HUES64 (cell line): ENCODE results near the gene CUEDC1.
A peak's percentile ranks its signal among the peaks of the same experiment; 100 is the strongest.

Experiments used
- H3K27ac ChIP-seq: 2 replicates; pipeline ENCODE4 v1.7.0; 2013; ENCODE audit warnings: low read depth, low read length, inconsistent platforms
- H3K27me3 ChIP-seq: 2 replicates; pipeline ENCODE4 v1.6.1; 2013; ENCODE audit warnings: mild to moderate bottlenecking, low read length; ENCODE audit not compliant: insufficient read depth
- H3K36me3 ChIP-seq: 2 replicates; pipeline ENCODE4 v1.6.1; 2013; ENCODE audit warnings: mild to moderate bottlenecking, low read length; ENCODE audit not compliant: insufficient read depth
- H3K4me1 ChIP-seq: 2 replicates; pipeline ENCODE4 v1.6.1; 2013; ENCODE audit warnings: mild to moderate bottlenecking, low read length, moderate library complexity; ENCODE audit not compliant: insufficient read depth
- H3K4me3 ChIP-seq: 2 replicates; pipeline ENCODE4 v1.5.1; 2013; ENCODE audit warnings: mild to moderate bottlenecking, low read length, moderate library complexity
- H3K9ac ChIP-seq: 2 replicates; pipeline ENCODE4 v1.6.1; 2013; ENCODE audit warnings: mild to moderate bottlenecking, low read depth, low read length
- H3K9me3 ChIP-seq: 2 replicates; pipeline ENCODE4 v1.6.1; 2013; ENCODE audit warnings: low read depth, low read length; ENCODE audit not compliant: insufficient read depth
- WGBS: fragments of 150-250, 120-280 bp; methylation state at CpG from one replicate; pipeline ENCODE4 v1.1.7; 2013; ENCODE audit warnings: missing lambda C conversion rate; 5-methylcytosine and 5-hydroxymethylcytosine counted together

Gene CUEDC1

GRCh38 chr17:57889892-57890856 lies 65.0 kb downstream of the CUEDC1 start:
- Histone ChIP-seq H3K9me3 (no peaks in the 10 kb centered on the region), H3K27me3 (no peaks in the 10 kb centered on the region), H3K4me3 (no peak overlapping the region), H3K9ac (no peak overlapping the region), H3K36me3 (no peaks in the 10 kb centered on the region), H3K4me1 (peaks cover 12% of the 10 kb centered on the region), H3K27ac (no peak overlapping the region)
- 82% methylated on average over 11 of the region's 11 CpGs for WGBS

GRCh38 chr17:57889252-57889651 lies 66.0 kb downstream of the CUEDC1 start:
- no peaks in the 10 kb centered on the region for H3K27me3 ChIP-seq

DNA sequence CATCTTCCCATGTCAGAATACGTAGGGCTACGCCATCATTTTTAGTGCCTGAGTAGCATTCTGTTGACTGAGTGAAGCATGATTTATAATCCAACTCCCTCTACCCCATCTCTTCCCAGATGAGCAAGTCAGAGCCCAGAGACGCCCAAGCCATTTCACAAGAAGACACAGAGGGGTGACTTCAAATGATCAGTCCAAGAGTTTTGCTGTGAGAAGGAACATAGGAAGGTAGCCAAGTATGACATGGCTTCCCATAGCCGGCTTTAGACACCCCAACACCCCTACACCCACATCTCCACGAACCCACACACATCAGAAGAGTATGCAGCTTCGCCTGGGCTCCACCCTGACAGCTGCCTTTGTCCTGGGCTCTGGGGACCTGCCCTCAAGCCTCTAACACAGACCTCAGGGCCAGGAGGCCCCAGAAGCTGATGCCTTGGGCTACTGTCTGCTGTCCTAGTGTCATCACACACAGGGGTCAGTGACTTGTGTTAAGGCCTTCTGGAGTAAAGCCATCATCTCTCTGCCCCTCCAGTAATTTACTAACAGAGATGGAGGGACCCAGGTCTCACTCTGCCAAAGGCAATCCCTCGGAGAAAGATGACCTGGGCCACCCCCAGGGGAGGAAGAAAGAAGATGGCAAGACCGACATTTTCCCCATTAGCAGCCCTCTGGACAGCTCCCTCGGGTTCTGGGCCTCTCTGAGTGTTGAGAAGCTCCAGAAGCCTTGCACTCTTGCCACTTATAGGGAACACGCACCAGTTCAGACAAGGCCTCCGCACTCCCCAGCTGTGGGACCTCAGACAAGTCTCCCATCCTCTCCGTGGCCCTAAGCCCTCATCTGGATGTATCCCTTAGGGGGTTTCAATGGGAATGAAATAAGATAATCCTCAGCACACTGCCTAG lies 66.6 kb downstream of the CUEDC1 start:
- H3K4me3 ChIP-seq: no peak overlapping the region
- H3K4me1 ChIP-seq: peaks cover 10% of the 10 kb centered on the region
- no peaks in the 10 kb centered on the region for H3K36me3 ChIP-seq
- no peak overlapping the region for H3K9ac ChIP-seq
- no peak overlapping the region for H3K27ac ChIP-seq
- WGBS: 89% methylated on average over 12 of the region's 12 CpGs
- H3K27me3 ChIP-seq: no peaks in the 10 kb centered on the region
- H3K9me3 ChIP-seq: no peaks in the 10 kb centered on the region

More at GRCh38 chr17:57889252-57889651, 66.0 kb downstream of the CUEDC1 start:
- WGBS: 88% methylated on average over 2 of the region's 2 CpGs
- no peak overlapping the region for H3K27ac ChIP-seq
- peaks cover 12% of the 10 kb centered on the region for H3K4me1 ChIP-seq
- H3K9me3 ChIP-seq: no peaks in the 10 kb centered on the region
- no peaks in the 10 kb centered on the region for H3K36me3 ChIP-seq
- H3K4me3 ChIP-seq: no peak overlapping the region
- no peak overlapping the region for H3K9ac ChIP-seq

DNA sequence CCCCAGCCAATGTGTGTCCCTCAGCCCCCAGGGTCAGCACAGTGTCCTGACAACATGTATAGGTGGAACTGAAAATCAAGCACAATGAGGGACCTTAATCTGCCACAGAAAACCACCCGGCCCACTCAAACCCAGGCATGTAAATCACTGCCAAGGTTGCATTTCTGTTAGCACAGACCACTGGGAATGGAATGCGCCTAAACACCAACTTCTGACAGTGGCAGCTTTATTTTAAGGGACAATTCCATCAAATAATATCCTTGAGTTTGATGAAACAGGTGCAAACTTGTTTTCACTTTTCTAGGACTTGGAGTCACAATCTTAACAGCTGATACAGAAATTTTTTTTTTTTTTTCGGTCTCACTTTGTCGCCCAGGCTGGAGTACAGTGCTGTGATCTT lies 68.1 kb downstream of the CUEDC1 start:
- Histone ChIP-seq H3K4me3 (no peak overlapping the region), H3K27ac (no peak overlapping the region), H3K27me3 (no peaks in the 10 kb centered on the region), H3K9ac (no peak overlapping the region), H3K4me1 (no peaks in the 10 kb centered on the region), H3K36me3 (no peaks in the 10 kb centered on the region; the same call in 1 of the 2 replicates), H3K9me3 (0 out of 2 replicates have a peak, but pooled peaks cover 5% of the 10 kb centered on the region)
- 95% methylated on average over 4 of the region's 4 CpGs for WGBS

GRCh38 chr17:57886020-57886419 lies 69.2 kb downstream of the CUEDC1 start:
- Histone ChIP-seq H3K9ac (no peak overlapping the region), H3K4me3 (no peak overlapping the region), H3K36me3 (no peaks in the 10 kb centered on the region; the same call in 1 of the 2 replicates), H3K27me3 (no peaks in the 10 kb centered on the region), H3K27ac (no peak overlapping the region), H3K4me1 (peaks cover 9% of the 10 kb centered on the region), H3K9me3 (0 out of 2 replicates have a peak, but pooled peaks cover 5% of the 10 kb centered on the region)
- WGBS: 86% methylated on average over 4 of the region's 4 CpGs

GRCh38 chr17:57885148-57885915 lies 69.9 kb downstream of the CUEDC1 start:
- H3K27ac ChIP-seq: no peak overlapping the region

DNA sequence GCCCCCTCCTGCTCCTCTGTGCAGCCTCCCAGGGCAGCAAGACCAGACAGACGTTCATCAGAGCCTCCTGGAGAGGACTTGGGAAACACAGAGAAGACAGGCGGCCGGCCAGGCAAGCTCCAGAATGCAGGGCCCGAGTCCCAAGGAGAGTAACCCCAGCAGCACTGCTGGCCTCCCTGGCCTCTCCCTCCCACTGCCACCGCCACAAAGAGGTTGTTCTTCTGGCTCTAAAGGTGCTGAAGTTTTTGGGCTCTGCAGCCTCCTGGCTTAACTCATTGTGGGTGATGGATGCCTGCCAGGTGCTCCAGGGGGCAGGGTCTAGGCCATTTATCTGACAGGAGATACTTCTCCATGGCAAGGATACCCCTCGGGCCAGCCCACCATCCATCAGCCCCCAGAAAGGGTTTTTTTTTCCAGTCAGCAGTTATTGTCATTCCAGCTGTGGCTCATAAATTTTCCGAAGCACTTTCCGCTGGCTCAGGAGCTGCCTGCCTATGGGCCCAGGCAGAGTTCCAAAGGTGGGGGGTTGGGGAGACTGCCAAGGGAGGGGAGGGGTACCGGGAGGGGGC lies 73.3 kb downstream of the CUEDC1 start:
- Histone ChIP-seq H3K27ac (peak overlapping the region; percentile 67; the same call in 1 of the 2 replicates), H3K4me3 (no peak overlapping the region), H3K4me1 (peaks cover 31% of the 10 kb centered on the region), H3K9ac (no peak overlapping the region), H3K27me3 (no peaks in the 10 kb centered on the region), H3K36me3 (no peaks in the 10 kb centered on the region; the same call in 1 of the 2 replicates), H3K9me3 (0 out of 2 replicates have a peak, but pooled peaks cover 5% of the 10 kb centered on the region)
- 74% methylated on average over 9 of the region's 9 CpGs for WGBS

More at GRCh38 chr17:57885148-57885915, 69.9 kb downstream of the CUEDC1 start:
- Histone ChIP-seq H3K4me1 (peaks cover 12% of the 10 kb centered on the region), H3K9ac (no peak overlapping the region), H3K4me3 (no peak overlapping the region), H3K27me3 (no peaks in the 10 kb centered on the region), H3K36me3 (no peaks in the 10 kb centered on the region; the same call in 1 of the 2 replicates), H3K9me3 (0 out of 2 replicates have a peak, but pooled peaks cover 5% of the 10 kb centered on the region)
- WGBS: 95% methylated on average over 67 of the region's 67 CpGs

GRCh38 chr17:57881143-57881542 lies 74.1 kb downstream of the CUEDC1 start:
- H3K9ac ChIP-seq: no peak overlapping the region
- WGBS: 65% methylated on average over 8 of the region's 8 CpGs
- H3K4me3 ChIP-seq: no peak overlapping the region
- no peaks in the 10 kb centered on the region; the same call in 1 of the 2 replicates for H3K36me3 ChIP-seq
- peak overlapping the region; percentile 67; the same call in 1 of the 2 replicates for H3K27ac ChIP-seq
- peaks cover 38% of the 10 kb centered on the region for H3K4me1 ChIP-seq
- H3K27me3 ChIP-seq: no peaks in the 10 kb centered on the region
- 0 out of 2 replicates have a peak, but pooled peaks cover 5% of the 10 kb centered on the region for H3K9me3 ChIP-seq

- H3K4me1 ChIP-seq: peaks cover 49% of the 10 kb centered on the region
- no peaks in the 10 kb centered on the region; the same call in 1 of the 2 replicates for H3K36me3 ChIP-seq
- 93% methylated on average over 8 of the region's 8 CpGs for whole genome bisulfite sequencing
- H3K4me3 ChIP-seq: no peak overlapping the region
- no peaks in the 10 kb centered on the region for H3K27me3 ChIP-seq
- H3K9me3 ChIP-seq: 0 out of 2 replicates have a peak, but pooled peaks cover 5% of the 10 kb centered on the region
- H3K27ac ChIP-seq: peak overlapping the region; percentile 73
- H3K9ac ChIP-seq: no peak overlapping the region
Measured at GRCh38 chr17:57880086-57880456, 75.1 kb downstream of the CUEDC1 start.
